GM19455 (cell line): ENCODE results near the gene SH3PXD2A.
"Not testable (repeated sequence)": the region's sequence is repeated elsewhere in the genome, so short reads cannot be mapped to it uniquely, and the experiment has no call there.

Experiments
- ATAC-seq: cut with Tn5 transposase; IDR thresholded peaks from one replicate; pipeline ENCODE4 v1.9.1; 2021; ENCODE audit not compliant: unreplicated experiment

The SH3PXD2A gene

GRCh38 chr10:103731026-103731425 lies 124.3 kb downstream of the SH3PXD2A start:
- not testable (repeated sequence) for ATAC-seq

- no peak for ATAC-seq
Measured at GRCh38 chr10:103729851-103730250, 125.5 kb downstream of the SH3PXD2A start.

- no peak for ATAC-seq
Measured at GRCh38 chr10:103727991-103728689, 127.2 kb downstream of the SH3PXD2A start.

- ATAC-seq = no peak
Measured at GRCh38 chr10:103727546-103727963, 127.8 kb downstream of the SH3PXD2A start.

GRCh38 chr10:103726637-103727036 lies 128.7 kb downstream of the SH3PXD2A start:
- ATAC-seq = no peak

GRCh38 chr10:103725242-103725641 lies 130.1 kb downstream of the SH3PXD2A start:
- ATAC-seq = no peak

- no peak for ATAC-seq
Measured at GRCh38 chr10:103724771-103725170, 130.6 kb downstream of the SH3PXD2A start.

GRCh38 chr10:103724074-103724473 lies 131.3 kb downstream of the SH3PXD2A start:
- no peak for ATAC-seq

GRCh38 chr10:103723557-103723956 lies 131.8 kb downstream of the SH3PXD2A start:
- ATAC-seq = no peak

- ATAC-seq = no peak
Measured at GRCh38 chr10:103722632-103723031, 132.7 kb downstream of the SH3PXD2A start.

- no peak for ATAC-seq
Measured at GRCh38 chr10:103720964-103721335, 134.4 kb downstream of the SH3PXD2A start.

GRCh38 chr10:103720328-103720963 lies 134.9 kb downstream of the SH3PXD2A start:
- ATAC-seq = no peak

- ATAC-seq = no peak
Measured at GRCh38 chr10:103719036-103719435, 136.3 kb downstream of the SH3PXD2A start.

- no peak for ATAC-seq
Measured at GRCh38 chr10:103718247-103718620, 137.1 kb downstream of the SH3PXD2A start.

- no peak for ATAC-seq
Measured at GRCh38 chr10:103717341-103718246, 137.8 kb downstream of the SH3PXD2A start.

- no peak for ATAC-seq
Measured at GRCh38 chr10:103716206-103717160, 138.9 kb downstream of the SH3PXD2A start.

GRCh38 chr10:103715430-103715829 lies 139.9 kb downstream of the SH3PXD2A start:
- ATAC-seq = no peak

GRCh38 chr10:103714232-103714891 lies 141.0 kb downstream of the SH3PXD2A start:
- no peak for ATAC-seq

GRCh38 chr10:103713676-103714075 lies 141.7 kb downstream of the SH3PXD2A start:
- ATAC-seq = no peak

- ATAC-seq = no peak
Measured at GRCh38 chr10:103712898-103713498, 142.4 kb downstream of the SH3PXD2A start.
